OCI-LY1 (cell line): ENCODE measurements around the gene TBL1X.

ENCODE experiments used
- EZH2 ChIP-seq: fragments of 200-600 bp; sonication (generic), shearing (Covaris generic); IDR thresholded peaks from 2 replicates; pipeline ENCODE4 v1.8.0; 2017; ENCODE audit warnings: borderline replicate concordance, mixed run types, mild to moderate bottlenecking, antibody characterized with exemption, low read length, moderate library complexity, mixed read lengths
- TF ChIP-seq, protein P1 (sequence below): fragments of 200-600 bp; sonication (generic), shearing (Covaris generic); IDR thresholded peaks from 2 replicates; pipeline ENCODE4 v1.5.1; 2017; ENCODE audit warnings: mild to moderate bottlenecking, antibody characterized with exemption, low read length, moderate library complexity, mixed read lengths

DNA sequence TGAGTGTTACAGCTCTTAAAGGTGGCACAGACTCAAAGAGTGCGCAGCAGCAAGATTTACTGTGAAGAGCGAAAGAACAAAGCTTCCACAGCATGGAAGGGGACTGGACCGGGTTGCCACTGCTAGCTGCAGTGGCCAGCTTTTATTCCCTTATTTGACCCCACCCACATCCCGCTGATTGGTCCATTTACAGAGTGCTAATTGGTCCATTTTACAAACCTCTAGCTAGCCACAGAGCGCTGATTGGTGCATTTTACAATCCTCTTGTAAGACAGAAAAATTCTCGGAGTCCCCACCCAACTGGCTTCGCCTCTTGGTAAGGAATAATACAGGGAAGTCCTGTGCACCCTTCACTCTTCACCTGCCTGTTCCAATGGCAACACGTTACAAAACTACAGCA lies 319.5 kb downstream of the TBL1X start:
- TF ChIP-seq, protein P1, sequence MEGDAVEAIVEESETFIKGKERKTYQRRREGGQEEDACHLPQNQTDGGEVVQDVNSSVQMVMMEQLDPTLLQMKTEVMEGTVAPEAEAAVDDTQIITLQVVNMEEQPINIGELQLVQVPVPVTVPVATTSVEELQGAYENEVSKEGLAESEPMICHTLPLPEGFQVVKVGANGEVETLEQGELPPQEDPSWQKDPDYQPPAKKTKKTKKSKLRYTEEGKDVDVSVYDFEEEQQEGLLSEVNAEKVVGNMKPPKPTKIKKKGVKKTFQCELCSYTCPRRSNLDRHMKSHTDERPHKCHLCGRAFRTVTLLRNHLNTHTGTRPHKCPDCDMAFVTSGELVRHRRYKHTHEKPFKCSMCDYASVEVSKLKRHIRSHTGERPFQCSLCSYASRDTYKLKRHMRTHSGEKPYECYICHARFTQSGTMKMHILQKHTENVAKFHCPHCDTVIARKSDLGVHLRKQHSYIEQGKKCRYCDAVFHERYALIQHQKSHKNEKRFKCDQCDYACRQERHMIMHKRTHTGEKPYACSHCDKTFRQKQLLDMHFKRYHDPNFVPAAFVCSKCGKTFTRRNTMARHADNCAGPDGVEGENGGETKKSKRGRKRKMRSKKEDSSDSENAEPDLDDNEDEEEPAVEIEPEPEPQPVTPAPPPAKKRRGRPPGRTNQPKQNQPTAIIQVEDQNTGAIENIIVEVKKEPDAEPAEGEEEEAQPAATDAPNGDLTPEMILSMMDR: no peak
- TF ChIP-seq EZH2: no peak
